Subcutaneous abdominal adipose tissue (tissue), 5 donors: ENCODE measurements around the gene PLTP.

ENCODE experiments used
- H3K27ac ChIP-seq: one replicate; pipeline ENCODE4 v1.7.0; 2013; ENCODE audit warnings: low read depth, mild to moderate bottlenecking, inconsistent platforms, low read length, moderate library complexity
- H3K27me3 ChIP-seq, 5 donors: one replicate each; pipeline ENCODE4 v1.7.0; 2013; ENCODE audit warnings: low read length in 5 of 5, inconsistent platforms in 1 of 5; ENCODE audit not compliant: control insufficient read depth in 5 of 5, insufficient read depth in 4 of 5
- H3K36me3 ChIP-seq, 5 donors: one replicate each; pipeline ENCODE4 v1.7.0; 2013; ENCODE audit warnings: low read length in 5 of 5; ENCODE audit not compliant: control insufficient read depth in 5 of 5, insufficient read depth in 5 of 5
- H3K4me1 ChIP-seq, 5 donors: one replicate each; pipeline ENCODE4 v1.7.0; 2013; ENCODE audit warnings: low read length in 5 of 5, mild to moderate bottlenecking in 3 of 5, moderate library complexity in 1 of 5; ENCODE audit not compliant: control insufficient read depth in 5 of 5, insufficient read depth in 5 of 5
- H3K4me3 ChIP-seq, 5 donors: one replicate each; pipeline ENCODE4 v1.7.0; 2013; ENCODE audit warnings: low read length in 5 of 5, low read depth in 1 of 5
- H3K9ac ChIP-seq, 5 donors: one replicate each; pipeline ENCODE4 v1.7.0; 2013; ENCODE audit warnings: low read length in 5 of 5, mild to moderate bottlenecking in 4 of 5, moderate library complexity in 3 of 5
- H3K9me3 ChIP-seq, 5 donors: one replicate each; pipeline ENCODE4 v1.7.0; 2013; ENCODE audit warnings: low read length in 5 of 5; ENCODE audit not compliant: control insufficient read depth in 5 of 5
- donor health status: healthy.
- donor health status: healthy.
- donor health status: healthy.
- donor health status: healthy.
- donor health status: healthy.

Gene PLTP

DNA sequence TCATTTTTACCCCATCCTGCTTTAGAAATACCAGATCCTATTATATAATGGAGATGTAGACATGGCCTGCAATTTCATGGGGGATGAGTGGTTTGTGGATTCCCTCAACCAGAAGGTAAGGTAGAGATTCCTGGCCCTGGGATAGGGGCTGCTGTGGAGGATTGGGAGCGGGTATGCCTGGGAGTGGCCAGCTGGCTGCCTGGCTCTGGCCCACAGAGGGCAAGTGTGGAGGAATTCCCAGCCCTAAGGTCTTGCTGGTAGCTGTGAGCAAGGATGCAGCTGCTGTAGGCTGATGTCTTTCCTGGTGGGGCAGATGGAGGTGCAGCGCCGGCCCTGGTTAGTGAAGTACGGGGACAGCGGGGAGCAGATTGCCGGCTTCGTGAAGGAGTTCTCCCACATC, 14.3 kb downstream of the PLTP start:
- Histone ChIP-seq H3K9ac (no peak overlapping the region), H3K27me3 (no peaks in the 10 kb centered on the region), H3K4me3 (no peak overlapping the region), H3K4me1 (peaks cover 0 to 7% (median 6%) of the 10 kb centered on the region in 5 donors), H3K36me3 (peaks cover 9 to 95% (median 77%) of the 10 kb centered on the region in 5 donors), H3K9me3 (no peaks in the 10 kb centered on the region), H3K27ac (no peak overlapping the region)

DNA sequence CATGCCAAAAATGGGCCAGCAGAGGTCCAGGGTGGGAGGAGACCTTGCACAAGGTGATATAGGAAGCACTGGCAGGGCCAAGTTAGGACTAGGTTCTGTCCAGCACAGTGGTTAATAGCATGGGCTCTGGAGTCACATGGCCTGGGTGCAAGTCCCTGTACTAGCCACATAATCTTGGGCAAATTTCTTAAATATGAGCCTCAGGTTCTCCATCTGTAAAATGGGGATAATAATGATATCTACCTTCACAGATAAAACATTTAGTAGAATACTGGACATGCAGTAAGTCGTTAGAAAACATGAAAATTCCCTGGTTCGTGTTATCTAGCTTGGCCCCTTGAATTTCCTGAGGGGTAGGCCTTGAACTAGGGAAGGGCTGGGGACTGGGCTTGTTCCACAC, 14.7 kb downstream of the PLTP start:
- Histone ChIP-seq H3K27me3 (no peaks in the 10 kb centered on the region), H3K9ac (no peak overlapping the region), H3K4me1 (peaks cover 0 to 11% (median 10%) of the 10 kb centered on the region in 5 donors), H3K27ac (no peak overlapping the region), H3K4me3 (no peak overlapping the region), H3K36me3 (peaks cover 9 to 93% (median 74%) of the 10 kb centered on the region in 5 donors), H3K9me3 (no peaks in the 10 kb centered on the region)

DNA sequence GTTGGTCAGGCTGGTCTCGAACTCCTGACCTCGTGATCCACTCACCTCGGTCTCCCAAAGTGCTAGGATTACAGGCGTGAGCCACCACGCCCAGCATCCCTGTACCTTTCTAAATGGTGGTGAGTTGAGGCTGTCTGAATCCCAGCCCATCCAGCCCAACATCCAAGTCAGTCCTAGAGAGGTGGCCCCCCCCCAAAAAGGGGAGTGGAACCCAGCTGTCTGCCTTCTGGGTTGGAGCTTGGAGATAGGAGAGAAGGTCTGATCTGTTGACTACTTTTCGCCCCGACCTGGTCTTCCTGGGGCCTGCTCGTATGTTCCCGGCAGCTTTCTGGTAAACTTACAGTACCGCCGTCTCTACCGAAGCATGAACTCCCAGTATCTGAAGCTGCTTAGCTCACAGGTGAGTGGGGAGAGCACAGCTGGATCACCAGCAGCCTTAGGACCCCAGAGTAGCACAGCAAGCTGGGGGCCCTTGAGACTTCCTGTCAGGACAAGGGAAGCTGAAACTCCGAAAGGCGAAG, 15.3 kb downstream of the PLTP start:
- Histone ChIP-seq H3K4me1 (peaks cover 3 to 17% (median 15%) of the 10 kb centered on the region in 5 donors), H3K9me3 (no peaks in the 10 kb centered on the region), H3K27ac (no peak overlapping the region), H3K27me3 (no peaks in the 10 kb centered on the region), H3K4me3 (no peak overlapping the region), H3K36me3 (peaks cover 9 to 88% (median 69%) of the 10 kb centered on the region in 5 donors), H3K9ac (no peak overlapping the region)

DNA sequence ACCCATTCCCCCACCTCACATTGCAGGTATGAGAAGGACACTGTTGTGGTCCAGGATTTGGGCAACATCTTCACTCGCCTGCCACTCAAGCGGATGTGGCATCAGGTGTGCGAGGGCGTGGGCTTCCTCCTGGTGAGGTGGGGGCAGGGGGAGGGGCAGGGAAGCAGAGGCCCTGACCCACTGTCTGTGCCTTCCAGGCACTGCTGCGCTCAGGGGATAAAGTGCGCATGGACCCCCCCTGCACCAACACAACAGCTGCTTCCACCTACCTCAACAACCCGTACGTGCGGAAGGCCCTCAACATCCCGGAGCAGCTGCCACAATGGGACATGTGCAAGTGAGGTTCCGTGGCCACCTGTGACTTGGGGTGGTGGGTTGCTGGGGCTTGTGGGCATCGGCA, 17.2 kb downstream of the PLTP start:
- H3K4me1 ChIP-seq, result peaks cover 5 to 35% (median 32%) of the 10 kb centered on the region in 5 donors
- no peak overlapping the region for H3K4me3 ChIP-seq
- H3K27ac ChIP-seq, result no peak overlapping the region
- H3K9me3 ChIP-seq, result no peaks in the 10 kb centered on the region
- no peak overlapping the region for H3K9ac ChIP-seq
- H3K36me3 ChIP-seq, result peaks cover 5 to 71% (median 64%) of the 10 kb centered on the region in 5 donors
- H3K27me3 ChIP-seq, result no peaks in the 10 kb centered on the region

DNA sequence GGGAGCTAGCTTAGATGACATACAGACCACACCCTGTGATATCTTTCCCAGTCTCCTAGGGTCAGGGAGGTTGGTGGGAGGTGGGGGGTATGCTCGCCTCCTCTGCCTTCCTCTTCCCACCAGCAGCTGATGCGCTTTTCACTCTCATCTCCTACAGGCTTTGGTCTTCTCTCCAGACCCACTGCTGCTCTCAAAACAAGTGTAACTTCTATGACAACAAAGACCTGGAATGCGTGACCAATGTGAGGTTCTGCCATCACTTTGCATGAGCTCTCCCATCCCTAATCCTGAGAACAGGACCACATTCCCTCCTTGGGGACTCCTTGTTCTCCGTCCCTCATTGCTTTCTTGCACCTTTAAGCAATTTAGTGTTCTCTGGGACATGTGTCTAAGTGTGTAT, 18.1 kb downstream of the PLTP start:
- H3K4me3 ChIP-seq, result no peak overlapping the region
- no peaks in the 10 kb centered on the region for H3K27me3 ChIP-seq
- H3K27ac ChIP-seq, result no peak overlapping the region
- H3K9me3 ChIP-seq, result no peaks in the 10 kb centered on the region
- peaks cover 5 to 61% (median 57%) of the 10 kb centered on the region in 5 donors for H3K36me3 ChIP-seq
- H3K4me1 ChIP-seq, result peaks cover 5 to 35% (median 32%) of the 10 kb centered on the region in 5 donors
- no peak overlapping the region for H3K9ac ChIP-seq

DNA sequence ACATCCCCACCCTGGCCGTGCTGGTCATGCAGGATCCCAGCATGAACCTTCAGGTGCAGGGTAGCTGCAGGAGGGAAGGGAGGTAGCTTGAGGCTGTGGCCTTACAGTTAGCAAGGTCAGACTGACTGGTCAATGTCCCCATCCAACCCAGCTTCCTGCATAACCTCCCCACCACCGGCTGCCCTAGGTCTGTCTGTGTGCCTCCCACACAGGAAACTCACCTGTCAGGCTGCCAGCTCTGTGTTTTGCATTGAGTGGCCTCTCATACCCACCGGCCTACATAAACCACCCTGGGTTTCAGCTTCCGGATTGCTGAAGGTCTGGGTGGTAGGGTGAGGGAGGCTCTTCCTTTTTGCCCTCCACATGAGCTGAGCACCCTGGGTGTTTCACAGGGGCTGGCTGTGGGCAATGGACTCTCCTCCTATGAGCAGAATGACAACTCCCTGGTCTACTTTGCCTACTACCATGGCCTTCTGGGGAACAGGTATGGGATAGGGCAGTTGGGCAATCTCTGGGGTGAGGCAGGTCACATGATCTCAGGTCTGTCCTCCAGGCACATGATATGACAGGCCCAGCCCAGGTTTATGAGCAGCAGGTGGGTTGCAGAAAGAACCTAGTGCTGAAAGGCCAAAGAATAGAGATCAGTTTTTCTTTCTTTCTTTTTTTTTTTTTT, 19.0 kb downstream of the PLTP start:
- H3K27ac ChIP-seq, result no peak overlapping the region
- peaks cover 5 to 35% (median 32%) of the 10 kb centered on the region in 5 donors for H3K4me1 ChIP-seq
- H3K27me3 ChIP-seq, result no peaks in the 10 kb centered on the region
- H3K9ac ChIP-seq, result no peak overlapping the region
- H3K9me3 ChIP-seq, result no peaks in the 10 kb centered on the region
- H3K4me3 ChIP-seq, result peak overlapping the region in 1 of 5 donors; percentile 17
- H3K36me3 ChIP-seq, result peaks cover 5 to 53% (median 51%) of the 10 kb centered on the region in 5 donors

DNA sequence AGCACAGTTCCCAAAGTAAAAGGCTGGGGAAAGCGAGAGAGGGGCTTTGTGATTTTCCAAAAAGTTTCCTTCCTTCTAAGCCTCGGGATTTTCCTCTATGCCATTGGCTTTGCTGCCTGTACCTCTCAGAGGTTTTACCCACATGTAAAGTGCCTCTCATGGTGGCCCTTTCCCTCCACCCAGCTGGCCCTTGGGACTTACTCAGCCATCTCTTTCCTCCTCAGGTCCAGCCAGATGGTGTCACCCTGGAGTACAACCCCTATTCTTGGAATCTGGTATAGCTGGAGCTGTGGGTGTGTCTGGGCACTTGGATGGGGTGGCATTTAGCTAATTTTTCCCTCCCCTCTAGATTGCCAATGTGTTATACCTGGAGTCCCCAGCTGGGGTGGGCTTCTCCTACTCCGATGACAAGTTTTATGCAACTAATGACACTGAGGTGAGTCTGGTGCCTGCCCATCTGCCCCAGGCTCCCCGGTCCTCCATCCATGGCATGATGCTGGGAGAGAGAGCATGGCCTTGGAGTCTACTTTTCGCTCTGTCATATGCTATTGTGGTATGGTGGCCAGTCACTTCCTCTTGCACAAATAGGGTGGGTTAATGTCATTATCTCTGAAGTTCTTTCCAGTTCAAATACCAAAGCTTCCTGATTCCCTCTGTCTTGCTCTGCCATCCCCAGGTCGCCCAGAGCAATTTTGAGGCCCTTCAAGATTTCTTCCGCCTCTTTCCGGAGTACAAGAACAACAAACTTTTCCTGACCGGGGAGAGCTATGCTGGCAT, 19.7 kb downstream of the PLTP start:
- H3K27me3 ChIP-seq, result no peaks in the 10 kb centered on the region
- H3K4me1 ChIP-seq, result peaks cover 5 to 35% (median 32%) of the 10 kb centered on the region in 5 donors
- H3K9ac ChIP-seq, result peak overlapping the region; percentile 16 to 91 (median 79)
- peak overlapping the region; percentile 85 for H3K27ac ChIP-seq
- no peaks in the 10 kb centered on the region for H3K9me3 ChIP-seq
- H3K36me3 ChIP-seq, result peaks cover 5 to 51% (median 48%) of the 10 kb centered on the region in 5 donors
- peak overlapping the region; percentile 68 to 83 (median 76) for H3K4me3 ChIP-seq

DNA sequence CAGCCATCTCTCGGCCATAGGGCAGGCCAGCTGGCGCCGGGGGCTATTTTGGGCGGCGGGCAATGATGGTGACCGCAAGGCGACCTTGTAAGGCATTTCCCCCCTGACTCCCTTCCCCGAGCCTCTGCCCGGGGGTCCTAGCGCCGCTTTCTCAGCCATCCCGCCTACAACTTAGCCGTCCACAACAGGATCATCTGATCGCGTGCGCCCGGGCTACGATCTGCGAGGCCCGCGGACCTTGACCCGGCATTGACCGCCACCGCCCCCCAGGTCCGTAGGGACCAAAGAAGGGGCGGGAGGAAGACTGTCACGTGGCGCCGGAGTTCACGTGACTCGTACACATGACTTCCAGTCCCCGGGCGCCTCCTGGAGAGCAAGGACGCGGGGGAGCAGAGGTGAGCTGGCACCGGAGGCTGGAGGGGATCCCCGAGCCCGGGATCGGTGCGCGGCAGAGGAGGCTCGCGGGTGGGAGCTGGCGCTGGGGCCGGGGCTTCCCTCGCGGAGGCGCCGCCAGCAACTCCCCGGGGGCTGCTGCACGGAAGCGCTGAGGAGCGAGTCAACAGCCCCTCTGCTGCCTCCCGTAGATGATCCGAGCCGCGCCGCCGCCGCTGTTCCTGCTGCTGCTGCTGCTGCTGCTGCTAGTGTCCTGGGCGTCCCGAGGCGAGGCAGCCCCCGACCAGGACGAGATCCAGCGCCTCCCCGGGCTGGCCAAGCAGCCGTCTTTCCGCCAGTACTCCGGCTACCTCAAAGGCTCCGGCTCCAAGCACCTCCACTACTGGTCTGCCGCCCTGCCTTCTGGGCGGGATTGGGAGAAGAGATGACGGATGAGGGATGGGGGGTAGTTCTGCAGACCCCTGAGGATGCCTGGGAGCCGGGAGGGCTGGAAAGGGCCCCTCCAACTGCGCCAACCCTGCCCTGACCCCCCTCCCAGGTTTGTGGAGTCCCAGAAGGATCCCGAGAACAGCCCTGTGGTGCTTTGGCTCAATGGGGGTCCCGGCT, 20.7 kb downstream of the PLTP start, which contains the start of the genes CTSA and NEURL2:
TSS of gene CTSA (plus strand) at position 351 of the 999 bp plus-strand sequence. CDS start at position 585, 234 bp downstream.
TSS of gene NEURL2 (minus strand) at position 224 of the 999 bp plus-strand sequence. CDS start at position 7, 217 bp downstream.
- Histone ChIP-seq H3K4me3 (peak within 1 kb of the TSS; percentile 68 to 83 (median 76)), H3K9me3 (no peaks in the 10 kb centered on the region), H3K36me3 (peaks cover 5 to 53% (median 45%) of the 10 kb centered on the region in 5 donors), H3K27me3 (no peaks in the 10 kb centered on the region), H3K27ac (peak within 1 kb of the TSS; percentile 85), H3K9ac (peak within 1 kb of the TSS; percentile 63 to 91 (median 79)), H3K4me1 (peaks cover 5 to 35% (median 32%) of the 10 kb centered on the region in 5 donors)
